Esophagus muscularis mucosa (tissue), 4 donors: Measurements from ENCODE around the gene ITGB6. TPM values are rescaled to one million over a fixed set of nuclear protein-coding genes. Genes with fewer than 3 reads are reported as not detected.
"Not testable (repeated sequence)": the region's sequence is repeated elsewhere in the genome, so short reads cannot be mapped to it uniquely, and the experiment has no call there.

Experiments used
- DNase-seq: peaks from one replicate; pipeline ENCODE4 v3.0.0-alpha.2; 2017; ENCODE audit errors: extremely low spot score
- H3K27ac ChIP-seq, 4 donors: fragments of 200-600 bp; sonication (generic); replicated peaks in 1 of 4; 1 replicate in 3 of 4; 2 replicates in 1 of 4; pipeline ENCODE4 v1.5.1; 2016 to 2019; ENCODE audit warnings: mild to moderate bottlenecking in 1 of 4
- H3K27me3 ChIP-seq, 4 donors: fragments of 200-600 bp; sonication (generic); one replicate each; pipeline versions ENCODE4 v1.5.1 to v1.6.0; 2016 to 2019
- H3K36me3 ChIP-seq, 4 donors: fragments of 200-600 bp; sonication (generic); one replicate each; pipeline ENCODE4 v1.5.1; 2016 to 2019
- H3K4me1 ChIP-seq, 4 donors: fragments of 200-600 bp; sonication (generic); one replicate each; pipeline ENCODE4 v1.5.1; 2016 to 2019
- H3K4me3 ChIP-seq, 4 donors: fragments of 200-600 bp; sonication (generic); 1 replicate in 2 of 4; 2 replicates in 2 of 4; pipeline ENCODE4 v1.5.1; 2016 to 2019; ENCODE audit warnings: mild to moderate bottlenecking in 4 of 4, moderate library complexity in 1 of 4
- H3K9me3 ChIP-seq, 4 donors: fragments of 200-600 bp; sonication (generic); 1 replicate in 3 of 4; 2 replicates in 1 of 4; pipeline ENCODE4 v1.5.1; 2016 to 2019
- CTCF ChIP-seq, 3 experiments: fragments of 200-600 bp in 2 of 3; fragments of 450-650 bp in 1 of 3; sonication (generic) in 2 of 3; IDR thresholded peaks; one replicate each; pipeline ENCODE4 v1.5.1; 2017 to 2019; ENCODE audit warnings: antibody characterized with exemption in 3 of 3, mild to moderate bottlenecking in 2 of 3, moderate library complexity in 1 of 3
- EP300 ChIP-seq: sonication (generic); formaldehyde crosslinking; IDR thresholded peaks from one replicate; pipeline ENCODE4 v1.6.1; 2017; ENCODE audit warnings: antibody characterized with exemption
- POLR2A ChIP-seq: fragments of 450-650 bp; IDR thresholded peaks from one replicate; pipeline ENCODE4 v1.6.1; 2017; ENCODE audit warnings: antibody characterized with exemption, moderate library complexity, mild to moderate bottlenecking, low read depth
- POLR2AphosphoS5 ChIP-seq, 2 donors: sonication (generic); formaldehyde crosslinking; IDR thresholded peaks; one replicate each; pipeline ENCODE4 v1.6.1; 2017; ENCODE audit warnings: antibody characterized with exemption in 2 of 2
- WGBS: methylation state at CpG from one replicate; pipeline ENCODE4 v1.1.5; 2018; 5-methylcytosine and 5-hydroxymethylcytosine counted together
- intact Hi-C: fragments of 100-400 bp; cut with DNase I; formaldehyde crosslinking; loops from one replicate; pipeline ENCODE4 v1.15.1; 2023
- total RNA-seq, 4 donors: library from RNA; depleted of rRNA; stranded (reverse); fragments of >200 nt; gene quantifications; one replicate each; pipeline versions ENCODE4 v1.1.0 to v1.2.1, GENCODE V29; 2016

Gene ITGB6
- total RNA-seq, 4 donors from 2014 or later: 0.17 to 3.4 TPM; not detected in 2

- H3K27ac ChIP-seq: no peak overlapping the region
- H3K27me3 ChIP-seq: no peaks in the 10 kb centered on the region
- H3K36me3 ChIP-seq: no peaks in the 10 kb centered on the region
- H3K9me3 ChIP-seq: no peaks in the 10 kb centered on the region
- no peak overlapping the region for H3K4me3 ChIP-seq
- TF ChIP-seq POLR2A (no peak), POLR2AphosphoS5 (IDR thresholded peaks at IDR 0.05) (no peak), CTCF (IDR thresholded peaks at IDR 0.05) (no peak), EP300 (no peak)
- intact Hi-C loops: no loop called here
- H3K4me1 ChIP-seq: peaks cover 0 to 4% (median 0%) of the 10 kb centered on the region in 4 donors
- no peak for DNase-seq
- 86% methylated on average over 4 of the region's 4 CpGs for WGBS
Measured at GRCh38 chr2:160156100-160156499, 44.0 kb downstream of the ITGB6 start.

GRCh38 chr2:160148419-160148818, 51.7 kb downstream of the ITGB6 start:
- H3K27ac ChIP-seq, intact Hi-C loops, DNase-seq, H3K4me3 ChIP-seq, H3K4me1 ChIP-seq, H3K9me3 ChIP-seq, H3K27me3 ChIP-seq, H3K36me3 ChIP-seq: not testable (repeated sequence)
- 95% methylated on average over 4 of the region's 8 CpGs for WGBS

- no peaks in the 10 kb centered on the region for H3K36me3 ChIP-seq
- intact Hi-C loops: no loop called here
- DNase-seq: no peak
- 87% methylated on average over 2 of the region's 2 CpGs for WGBS
- peaks cover 0 to 4% (median 0%) of the 10 kb centered on the region in 4 donors for H3K27me3 ChIP-seq
- no peaks in the 10 kb centered on the region for H3K4me1 ChIP-seq
- H3K27ac ChIP-seq: no peak overlapping the region
- H3K4me3 ChIP-seq: no peak overlapping the region
- H3K9me3 ChIP-seq: no peaks in the 10 kb centered on the region
- TF ChIP-seq POLR2AphosphoS5 (IDR thresholded peaks at IDR 0.05) (no peak), POLR2A (no peak), CTCF (IDR thresholded peaks at IDR 0.05) (no peak), EP300 (no peak)
Measured at GRCh38 chr2:160145471-160145870, 54.6 kb downstream of the ITGB6 start.

GRCh38 chr2:160144280-160144990, 55.6 kb downstream of the ITGB6 start:
- H3K27me3 ChIP-seq: peaks cover 0 to 4% (median 0%) of the 10 kb centered on the region in 4 donors
- H3K36me3 ChIP-seq: no peaks in the 10 kb centered on the region
- H3K9me3 ChIP-seq: no peaks in the 10 kb centered on the region
- no peak overlapping the region for H3K27ac ChIP-seq
- DNase-seq: no peak
- TF ChIP-seq EP300 (no peak), CTCF (IDR thresholded peaks at IDR 0.05) (no peak), POLR2AphosphoS5 (IDR thresholded peaks at IDR 0.05) (no peak), POLR2A (no peak)
- H3K4me1 ChIP-seq: no peaks in the 10 kb centered on the region
- 68% methylated on average over 9 of the region's 9 CpGs for WGBS
- no peak overlapping the region for H3K4me3 ChIP-seq
- intact Hi-C loops: no loop called here

GRCh38 chr2:160142472-160142871, 57.6 kb downstream of the ITGB6 start:
- intact Hi-C loops: no loop called here
- 81% methylated on average over 6 of the region's 6 CpGs for WGBS
- no peak for TF ChIP-seq CTCF (IDR thresholded peaks at IDR 0.05)
- no peak for TF ChIP-seq POLR2A
- no peak for TF ChIP-seq EP300
- no peak for TF ChIP-seq POLR2AphosphoS5 (IDR thresholded peaks at IDR 0.05)
- no peaks in the 10 kb centered on the region for H3K27me3 ChIP-seq
- no peaks in the 10 kb centered on the region for H3K4me1 ChIP-seq
- H3K4me3 ChIP-seq: no peak overlapping the region
- no peak overlapping the region for H3K27ac ChIP-seq
- DNase-seq: no peak
- H3K9me3 ChIP-seq: no peaks in the 10 kb centered on the region
- H3K36me3 ChIP-seq: no peaks in the 10 kb centered on the region
